GM23338 (cell line): ENCODE measurements around the gene F13A1.

Experiments used
- CREB1 ChIP-seq: fragments of 250-450 bp; sonication (Bioruptor Pico); IDR thresholded peaks from 2 replicates; pipeline ENCODE4 v1.5.0; 2020; ENCODE audit warnings: low read depth, mild to moderate bottlenecking, moderate library complexity
- CTCF ChIP-seq, 2 experiments: fragments of 200-600 bp in 1 of 2; sonication (generic) in 1 of 2; conservative IDR thresholded peaks; 2 replicates each; pipeline versions ENCODE4 v1.5.1 to v1.6.1; 2016 to 2017; ENCODE audit warnings: antibody characterized with exemption in 2 of 2, low read depth in 2 of 2, mild to moderate bottlenecking in 2 of 2, moderate library complexity in 1 of 2
- EZH2 ChIP-seq: fragments of 200-600 bp; sonication (generic); IDR thresholded peaks from one replicate; pipeline ENCODE4 v1.8.0; 2017; ENCODE audit warnings: antibody characterized with exemption, mild to moderate bottlenecking, low read depth; ENCODE audit not compliant: unreplicated experiment
- EZH2phosphoT487 ChIP-seq: fragments of 200-600 bp; sonication (generic); IDR thresholded peaks from one replicate; pipeline ENCODE4 v1.8.1; 2018; ENCODE audit warnings: antibody characterized with exemption; ENCODE audit not compliant: unreplicated experiment
- REST ChIP-seq: IDR thresholded peaks from one replicate; pipeline ENCODE4 v1.6.1; 2018; ENCODE audit warnings: antibody characterized with exemption; ENCODE audit not compliant: unreplicated experiment

GRCh38 chr6:6328451-6328850 lies 8.0 kb upstream of the F13A1 start:
- TF ChIP-seq CTCF (conservative IDR thresholded peaks at IDR 0.05; ENCODE audit: low read depth in 2 of 2) = no peak
- TF ChIP-seq CREB1 (CRISPR knock-in tag) = no peak
- TF ChIP-seq EZH2 = no peak
- TF ChIP-seq REST = no peak
- no peak for TF ChIP-seq EZH2phosphoT487
